Aorta (tissue), 5 donors: ENCODE measurements around the gene PPP1R8. TPM values are rescaled to one million over a fixed set of nuclear protein-coding genes. Genes with fewer than 3 reads are reported as not detected.

Source experiments
- ATAC-seq: fragments of 200-7000 bp; cut with Tn5 transposase; one replicate; pipeline ENCODE4 v1.9.1; 2022; ENCODE audit warnings: moderate library complexity; ENCODE audit not compliant: low FRiP score
- DNase-seq, 2 donors: peaks; one replicate each; pipeline ENCODE4 v3.0.0-alpha.2; 2020
- H3K27ac ChIP-seq, 2 donors: one replicate each; pipeline ENCODE4 v1.5.1; 2013; ENCODE audit warnings: low read length in 2 of 2, mild to moderate bottlenecking in 2 of 2, moderate library complexity in 2 of 2, control low read depth in 1 of 2, inconsistent platforms in 1 of 2, low read depth in 1 of 2
- H3K27me3 ChIP-seq, 2 donors: one replicate each; pipeline ENCODE4 v1.6.1; 2013; ENCODE audit warnings: control low read depth in 1 of 2, low read length in 1 of 2, mild to moderate bottlenecking in 1 of 2, moderate library complexity in 1 of 2; ENCODE audit not compliant: insufficient read depth in 2 of 2, control insufficient read depth in 1 of 2
- H3K36me3 ChIP-seq, 2 donors: one replicate each; pipeline ENCODE4 v1.6.1; 2013; ENCODE audit warnings: control low read depth in 1 of 2, low read length in 1 of 2, mild to moderate bottlenecking in 1 of 2; ENCODE audit not compliant: insufficient read depth in 2 of 2, control insufficient read depth in 1 of 2
- H3K4me1 ChIP-seq, 2 donors: one replicate each; pipeline ENCODE4 v1.6.1; 2013; ENCODE audit warnings: low read length in 2 of 2, control low read depth in 1 of 2, mild to moderate bottlenecking in 1 of 2, moderate library complexity in 1 of 2; ENCODE audit not compliant: insufficient read depth in 2 of 2, control insufficient read depth in 1 of 2
- H3K4me3 ChIP-seq, 2 donors: one replicate each; pipeline ENCODE4 v1.5.1; 2013; ENCODE audit warnings: low read length in 2 of 2, control low read depth in 1 of 2, mild to moderate bottlenecking in 1 of 2
- H3K9me3 ChIP-seq: one replicate; pipeline ENCODE4 v1.6.1; 2013; ENCODE audit warnings: mild to moderate bottlenecking, low read length; ENCODE audit not compliant: control insufficient read depth
- WGBS, 2 donors: extraction: QIAGEN DNeasy Blood & Tissue Kit; methylation state at CpG; one replicate each; pipeline ENCODE4 v1.1.7; 2013; 5-methylcytosine and 5-hydroxymethylcytosine counted together
- intact Hi-C, 2 donors: fragments of 100-400 bp; cut with DNase I; formaldehyde crosslinking; loops; one replicate each; pipeline versions ENCODE4 v1.14.2 to v1.15.0; 2022
- polyA plus RNA-seq, 2 donors: library from polyadenylated mRNA; stranded (reverse); fragments of 200-250 nt; gene quantifications; one replicate each; pipeline ENCODE4 v1.2.3, GENCODE V29; 2013
- total RNA-seq, 2 donors: library from RNA; stranded (reverse); fragmentation: NEBNext Ultra II Directional; extraction: Animal tissue kit (Norgen Biotek cat#: 25700); gene quantifications; one replicate each; pipeline ENCODE4 v1.2.1, GENCODE V29; 2021
- donor health status: healthy with polysubstance abuse.
- donor health status: Bipolar disorder and iron deficiency.
- donor health status: DM: no; HTN: no; CAD: no.
- donor health status: DM: no; HTN: no; CAD: no.
- donor health status: DM: yes; HTN: yes; CAD: no.

The PPP1R8 gene
- total and polyA plus RNA-seq, 4 donors: 22.3 to 32.0 (median 29.2) TPM

- H3K9me3 ChIP-seq: no peaks in the 10 kb centered on the region
- no peaks in the 10 kb centered on the region for H3K4me1 ChIP-seq
- H3K4me3 ChIP-seq: no peak overlapping the region
- DNase-seq (no peak), ATAC-seq (no peak)
- H3K27ac ChIP-seq: no peak overlapping the region
- 93% methylated on average over 6 of the region's 6 CpGs for WGBS, 2 donors
- H3K27me3 ChIP-seq: no peaks in the 10 kb centered on the region
- intact Hi-C loops: no loop called here
- no peaks in the 10 kb centered on the region for H3K36me3 ChIP-seq
Measured at GRCh38 chr1:27882543-27882903, 51.9 kb downstream of the PPP1R8 start.

- Histone ChIP-seq H3K4me3 (no peak overlapping the region), H3K27me3 (no peaks in the 10 kb centered on the region), H3K9me3 (no peaks in the 10 kb centered on the region), H3K36me3 (no peaks in the 10 kb centered on the region), H3K27ac (no peak overlapping the region), H3K4me1 (no peaks in the 10 kb centered on the region)
- intact Hi-C loops: no loop called here
- ATAC-seq (no peak), DNase-seq (no peak)
- 85 to 90% methylated on average over 13 of the region's 13 CpGs for WGBS, 2 donors
Measured at GRCh38 chr1:27883536-27883935, 53.0 kb downstream of the PPP1R8 start.

- intact Hi-C loops: no loop called here
- WGBS, 2 donors: 85 to 86% methylated on average over 24 of the region's 24 CpGs
- H3K27ac ChIP-seq: no peak overlapping the region
Measured at GRCh38 chr1:27884006-27884954, 53.7 kb downstream of the PPP1R8 start.

GRCh38 chr1:27885114-27885528, 54.5 kb downstream of the PPP1R8 start:
- ATAC-seq: peak; percentile 36
- no peak overlapping the region for H3K4me3 ChIP-seq

More at GRCh38 chr1:27884006-27884954, 53.7 kb downstream of the PPP1R8 start:
- H3K4me3 ChIP-seq: no peak overlapping the region
- no peaks in the 10 kb centered on the region for H3K36me3 ChIP-seq
- H3K27me3 ChIP-seq: no peaks in the 10 kb centered on the region
- ATAC-seq: peak; percentile 16
- no peaks in the 10 kb centered on the region for H3K9me3 ChIP-seq
- no peaks in the 10 kb centered on the region for H3K4me1 ChIP-seq
- peak in 1 of 2 donors; percentile 55 for DNase-seq

GRCh38 chr1:27885621-27886352, 55.2 kb downstream of the PPP1R8 start:
- 89 to 90% methylated on average over 15 of the region's 15 CpGs for WGBS, 2 donors
- ATAC-seq: no peak
- intact Hi-C loops: no loop called here
- Histone ChIP-seq H3K9me3 (no peaks in the 10 kb centered on the region), H3K4me3 (no peak overlapping the region), H3K27me3 (no peaks in the 10 kb centered on the region), H3K4me1 (no peaks in the 10 kb centered on the region), H3K36me3 (no peaks in the 10 kb centered on the region), H3K27ac (no peak overlapping the region)
- no peak for DNase-seq

More at GRCh38 chr1:27885114-27885528, 54.5 kb downstream of the PPP1R8 start:
- intact Hi-C loops: no loop called here
- WGBS, 2 donors: 84 to 87% methylated on average over 8 of the region's 8 CpGs
- no peaks in the 10 kb centered on the region for H3K4me1 ChIP-seq
- H3K27me3 ChIP-seq: no peaks in the 10 kb centered on the region
- DNase-seq: peak in 1 of 2 donors; percentile 61
- H3K9me3 ChIP-seq: no peaks in the 10 kb centered on the region
- no peaks in the 10 kb centered on the region for H3K36me3 ChIP-seq
- H3K27ac ChIP-seq: no peak overlapping the region

GRCh38 chr1:27886353-27886679, 55.7 kb downstream of the PPP1R8 start:
- ATAC-seq (no peak), DNase-seq (no peak)
- H3K27ac ChIP-seq: no peak overlapping the region
- no peak overlapping the region for H3K4me3 ChIP-seq
- no peaks in the 10 kb centered on the region for H3K9me3 ChIP-seq
- no peaks in the 10 kb centered on the region for H3K27me3 ChIP-seq
- no peaks in the 10 kb centered on the region for H3K36me3 ChIP-seq
- WGBS, 2 donors: 91 to 95% methylated on average over 2 of the region's 2 CpGs
- intact Hi-C loops: no loop called here
- no peaks in the 10 kb centered on the region for H3K4me1 ChIP-seq

- DNase-seq (no peak), ATAC-seq (no peak)
- Histone ChIP-seq H3K27ac (no peak overlapping the region), H3K4me1 (no peaks in the 10 kb centered on the region), H3K9me3 (no peaks in the 10 kb centered on the region), H3K4me3 (no peak overlapping the region), H3K36me3 (peaks cover 0 to 2% of the 10 kb centered on the region in 2 donors), H3K27me3 (no peaks in the 10 kb centered on the region)
- 81 to 88% methylated on average over 3 of the region's 3 CpGs for WGBS, 2 donors
- intact Hi-C loops: no loop called here
Measured at GRCh38 chr1:27886744-27887143, 56.2 kb downstream of the PPP1R8 start.

GRCh38 chr1:27887215-27888021, 56.8 kb downstream of the PPP1R8 start:
- no peak overlapping the region for H3K27ac ChIP-seq
- no peaks in the 10 kb centered on the region for H3K9me3 ChIP-seq
- intact Hi-C loops: no loop called here
- H3K36me3 ChIP-seq: peaks cover 2 to 3% of the 10 kb centered on the region in 2 donors
- DNase-seq (no peak), ATAC-seq (no peak)
- WGBS, 2 donors: 87 to 90% methylated on average over 8 of the region's 8 CpGs
- H3K27me3 ChIP-seq: no peaks in the 10 kb centered on the region
- no peak overlapping the region for H3K4me3 ChIP-seq
- no peaks in the 10 kb centered on the region for H3K4me1 ChIP-seq
